Nephron progenitor cell (in vitro differentiated cells): ENCODE measurements around the gene DOCK9.
"Not testable (repeated sequence)": the region's sequence is repeated elsewhere in the genome, so short reads cannot be mapped to it uniquely, and the experiment has no call there.

Experiments used
- DNase-seq: peaks from one replicate; pipeline ENCODE4 v3.0.0; 2021
- H3K27ac Mint-ChIP-seq: 2 replicates; pipeline ENCODE4 v1.8.0; 2021; ENCODE audit warnings: mild to moderate bottlenecking, moderate library complexity, mixed read lengths
- H3K27me3 Mint-ChIP-seq: 2 replicates; pipeline ENCODE4 v1.8.0; 2021; ENCODE audit warnings: mild to moderate bottlenecking, low read depth, mixed read lengths; ENCODE audit not compliant: poor library complexity
- H3K36me3 Mint-ChIP-seq: 2 replicates; pipeline ENCODE4 v1.8.0; 2021; ENCODE audit warnings: low read depth, mixed read lengths
- H3K4me1 Mint-ChIP-seq: 2 replicates; pipeline ENCODE4 v1.8.0; 2021; ENCODE audit warnings: mixed read lengths
- H3K4me3 Mint-ChIP-seq: 2 replicates; pipeline ENCODE4 v1.8.0; 2021; ENCODE audit warnings: mild to moderate bottlenecking, moderate library complexity, mixed read lengths
- H3K9me3 Mint-ChIP-seq: 2 replicates; pipeline ENCODE4 v1.8.0; 2021; ENCODE audit warnings: mild to moderate bottlenecking, moderate library complexity, mixed read lengths
- TF ChIP-seq, protein P1 (sequence below): fragments of 200-600 bp; sonication (generic); IDR thresholded peaks from 2 replicates; pipeline ENCODE4 v1.5.0; 2021; ENCODE audit warnings: antibody characterized with exemption

Gene DOCK9

DNA sequence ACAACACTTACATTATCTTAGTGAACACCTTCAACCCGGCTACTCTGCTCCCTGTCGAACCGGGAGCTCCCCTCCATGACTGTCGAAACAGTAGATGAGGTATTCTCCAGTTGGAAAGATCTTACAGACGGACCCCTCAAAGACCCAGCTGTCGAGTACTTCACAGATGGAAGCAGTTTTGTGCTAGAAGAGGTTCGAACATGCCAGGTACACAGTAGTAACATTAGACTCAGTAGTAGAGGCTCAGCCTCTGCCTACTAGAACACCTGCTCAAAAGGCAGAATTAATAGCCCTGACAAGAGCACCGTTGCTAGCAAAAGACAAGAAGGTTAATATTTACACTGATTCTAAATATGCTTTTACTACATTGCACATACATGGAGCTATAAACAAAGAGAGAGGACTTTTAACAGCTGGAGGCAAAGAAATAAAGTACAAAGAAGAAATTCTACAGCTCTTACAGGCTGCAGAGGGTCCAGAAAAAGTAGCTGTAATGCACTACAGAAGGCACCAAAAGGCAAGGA, 211.8 kb downstream of the DOCK9 start:
- DNase-seq = no peak
- H3K9me3 Mint-ChIP-seq = peaks cover 4% of the 10 kb centered on the region

GRCh38 chr13:98761986-98762616, 215.8 kb downstream of the DOCK9 start:
- Mint-ChIP-seq H3K27ac (no peak overlapping the region), H3K9me3 (peaks cover 23% of the 10 kb centered on the region), H3K4me3 (no peak overlapping the region), H3K4me1 (peaks cover 8% of the 10 kb centered on the region), H3K27me3 (peaks cover 9% of the 10 kb centered on the region), H3K36me3 (peaks cover 4% of the 10 kb centered on the region)
- DNase-seq = no peak
- TF ChIP-seq, protein P1, sequence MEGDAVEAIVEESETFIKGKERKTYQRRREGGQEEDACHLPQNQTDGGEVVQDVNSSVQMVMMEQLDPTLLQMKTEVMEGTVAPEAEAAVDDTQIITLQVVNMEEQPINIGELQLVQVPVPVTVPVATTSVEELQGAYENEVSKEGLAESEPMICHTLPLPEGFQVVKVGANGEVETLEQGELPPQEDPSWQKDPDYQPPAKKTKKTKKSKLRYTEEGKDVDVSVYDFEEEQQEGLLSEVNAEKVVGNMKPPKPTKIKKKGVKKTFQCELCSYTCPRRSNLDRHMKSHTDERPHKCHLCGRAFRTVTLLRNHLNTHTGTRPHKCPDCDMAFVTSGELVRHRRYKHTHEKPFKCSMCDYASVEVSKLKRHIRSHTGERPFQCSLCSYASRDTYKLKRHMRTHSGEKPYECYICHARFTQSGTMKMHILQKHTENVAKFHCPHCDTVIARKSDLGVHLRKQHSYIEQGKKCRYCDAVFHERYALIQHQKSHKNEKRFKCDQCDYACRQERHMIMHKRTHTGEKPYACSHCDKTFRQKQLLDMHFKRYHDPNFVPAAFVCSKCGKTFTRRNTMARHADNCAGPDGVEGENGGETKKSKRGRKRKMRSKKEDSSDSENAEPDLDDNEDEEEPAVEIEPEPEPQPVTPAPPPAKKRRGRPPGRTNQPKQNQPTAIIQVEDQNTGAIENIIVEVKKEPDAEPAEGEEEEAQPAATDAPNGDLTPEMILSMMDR = no peak

More for the DNA sequence above, 211.8 kb downstream of the DOCK9 start:
- H3K4me3 Mint-ChIP-seq = no peak overlapping the region
- peaks cover 5% of the 10 kb centered on the region for H3K4me1 Mint-ChIP-seq
- TF ChIP-seq, protein P1 = no peak
- no peaks in the 10 kb centered on the region for H3K36me3 Mint-ChIP-seq
- peaks cover 12% of the 10 kb centered on the region for H3K27me3 Mint-ChIP-seq
- H3K27ac Mint-ChIP-seq = no peak overlapping the region

DNA sequence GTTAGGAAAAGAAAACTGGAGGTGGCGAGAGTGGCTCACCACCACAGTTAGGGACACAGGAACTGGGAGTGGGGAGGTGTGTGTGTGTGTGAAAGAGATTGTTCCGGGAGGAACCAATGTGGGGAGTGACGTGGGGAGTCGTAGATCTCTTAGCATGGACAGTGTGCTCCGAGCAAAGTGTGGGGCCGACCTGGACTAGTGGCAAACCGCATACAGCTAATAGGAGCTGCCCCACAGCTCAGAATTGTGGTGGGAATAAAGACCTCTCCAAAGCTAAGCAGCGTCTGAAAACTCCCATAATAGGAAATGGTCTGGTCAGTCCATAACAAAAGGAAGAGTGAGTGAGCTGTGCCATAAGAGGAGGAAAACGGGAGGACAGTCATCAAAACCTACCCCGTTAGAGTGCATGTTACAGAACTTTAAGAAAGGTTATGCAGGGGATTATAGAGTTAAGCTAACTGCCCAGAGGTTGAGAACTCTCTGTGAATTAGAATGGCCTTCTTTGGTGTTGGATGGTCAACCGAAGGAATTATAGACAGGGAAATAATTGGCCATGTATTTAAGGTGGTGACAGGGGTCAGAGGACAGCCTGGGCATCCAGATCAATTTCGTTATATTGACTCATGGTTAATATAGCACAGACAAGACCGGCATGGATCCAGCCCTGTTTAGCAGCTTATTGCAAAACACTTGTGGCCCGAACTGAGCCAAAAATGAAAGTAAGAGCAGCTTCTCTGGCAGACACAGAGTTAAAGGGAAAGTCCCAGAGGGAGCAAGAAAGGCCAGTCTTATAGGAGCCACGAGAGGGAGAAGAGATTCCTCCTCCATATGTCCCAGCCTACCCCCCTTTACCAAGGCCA, 216.5 kb downstream of the DOCK9 start:
- Mint-ChIP-seq H3K4me1 (peaks cover 8% of the 10 kb centered on the region), H3K36me3 (peaks cover 4% of the 10 kb centered on the region), H3K27me3 (peaks cover 9% of the 10 kb centered on the region), H3K27ac (no peak overlapping the region), H3K4me3 (no peak overlapping the region), H3K9me3 (peaks cover 23% of the 10 kb centered on the region)
- no peak for DNase-seq
- TF ChIP-seq, protein P1 = no peak

GRCh38 chr13:98755729-98756128, 222.1 kb downstream of the DOCK9 start:
- Mint-ChIP-seq H3K36me3 (peaks cover 12% of the 10 kb centered on the region), H3K27me3 (peaks cover 41% of the 10 kb centered on the region), H3K9me3 (peaks cover 47% of the 10 kb centered on the region), H3K27ac (no peak overlapping the region), H3K4me1 (peaks cover 7% of the 10 kb centered on the region), H3K4me3 (no peak overlapping the region)
- TF ChIP-seq, protein P1 = no peak
- DNase-seq = no peak

DNA sequence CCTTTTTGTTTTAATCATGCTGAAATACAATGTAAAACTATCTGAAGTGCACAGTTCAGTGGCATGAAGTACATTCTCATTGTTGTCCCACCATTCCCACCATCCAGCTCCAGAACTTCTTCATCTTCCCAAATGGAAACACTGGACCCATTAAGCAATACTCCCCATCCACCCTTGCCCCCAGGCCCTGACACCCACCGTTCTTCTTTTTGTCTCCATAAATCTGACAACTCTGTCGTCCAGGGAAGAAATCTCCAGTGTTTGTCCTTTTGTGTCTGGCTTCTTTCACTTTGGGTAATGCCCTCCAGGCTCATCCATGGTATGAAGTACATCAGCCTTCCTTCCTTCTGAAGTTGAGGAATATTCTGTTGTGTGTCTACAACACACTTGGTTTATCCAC, 222.7 kb downstream of the DOCK9 start:
- peaks cover 8% of the 10 kb centered on the region for H3K36me3 Mint-ChIP-seq
- no peak overlapping the region for H3K27ac Mint-ChIP-seq
- peaks cover 7% of the 10 kb centered on the region for H3K4me1 Mint-ChIP-seq
- TF ChIP-seq, protein P1 = no peak
- no peak overlapping the region for H3K4me3 Mint-ChIP-seq
- H3K9me3 Mint-ChIP-seq = peaks cover 41% of the 10 kb centered on the region
- peaks cover 47% of the 10 kb centered on the region for H3K27me3 Mint-ChIP-seq
- no peak for DNase-seq

DNA sequence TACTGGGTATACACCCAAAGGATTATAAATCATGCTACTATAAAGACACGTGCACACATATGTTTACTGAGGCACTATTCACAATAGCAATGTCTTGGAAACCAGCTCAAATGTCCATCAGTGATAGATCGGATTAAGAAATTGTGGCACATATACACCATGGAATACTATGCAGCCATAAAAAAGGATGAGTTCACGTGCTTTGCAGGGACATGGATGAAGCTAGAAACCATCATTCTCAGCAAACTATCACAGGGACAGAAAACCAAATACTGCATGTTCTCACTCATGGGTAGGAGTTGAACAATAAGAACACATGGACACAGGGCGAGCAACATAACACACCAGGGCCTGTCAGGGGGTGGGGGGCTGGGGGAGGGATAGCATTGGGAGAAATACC, 223.4 kb downstream of the DOCK9 start:
- DNase-seq, H3K27ac Mint-ChIP-seq, H3K4me1 Mint-ChIP-seq, H3K36me3 Mint-ChIP-seq, H3K4me3 Mint-ChIP-seq: not testable (repeated sequence)
- peaks cover 53% of the 10 kb centered on the region for H3K27me3 Mint-ChIP-seq
- H3K9me3 Mint-ChIP-seq = peaks cover 35% of the 10 kb centered on the region
